ENCODE measurements around the gene ADGRD1. TPM values are rescaled to one million over a fixed set of nuclear protein-coding genes. Genes with fewer than 3 reads are reported as not detected.

ADGRD1 gene
- total RNA-seq, 1 donor from 2014 or later = 11.0 TPM

DNA sequence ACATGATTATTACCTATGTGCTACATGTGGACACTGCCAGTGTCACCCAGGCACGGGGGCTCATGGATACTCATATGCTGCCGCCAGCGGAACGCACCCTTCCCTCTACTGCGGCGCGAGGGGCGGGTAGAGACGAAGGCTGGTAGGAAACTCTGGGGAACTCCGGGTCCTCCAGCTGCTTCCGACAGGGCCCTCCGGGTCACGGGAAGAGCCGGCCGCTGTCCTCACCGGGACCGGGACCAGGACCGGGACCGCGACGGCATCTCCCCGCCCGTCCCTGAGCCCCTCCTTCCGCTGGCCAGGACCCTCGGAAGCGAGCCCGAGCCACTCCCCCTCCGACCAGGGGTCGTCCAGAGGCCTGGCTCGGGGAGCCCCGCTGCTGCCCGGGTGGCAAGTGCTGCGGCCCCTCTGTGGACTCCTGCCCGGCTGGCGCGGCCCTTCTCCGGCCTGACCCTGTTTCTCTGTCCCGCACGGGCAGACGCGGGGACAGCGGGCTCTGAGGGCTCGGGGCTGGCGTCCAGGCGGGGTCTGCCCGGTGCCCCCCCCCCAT, 209.6 kb downstream of the ADGRD1 start:
- Mint-ChIP-seq H3K27me3 (peaks cover 19% of the 10 kb centered on the region), H3K9me3 (no peaks in the 10 kb centered on the region), H3K4me1 (ENCODE audit: unreplicated experiment) (no peaks in the 10 kb centered on the region), H3K36me3 (no peaks in the 10 kb centered on the region), H3K4me3 (no peak overlapping the region), H3K27ac (no peak overlapping the region)
- TF ChIP-seq, protein P1, sequence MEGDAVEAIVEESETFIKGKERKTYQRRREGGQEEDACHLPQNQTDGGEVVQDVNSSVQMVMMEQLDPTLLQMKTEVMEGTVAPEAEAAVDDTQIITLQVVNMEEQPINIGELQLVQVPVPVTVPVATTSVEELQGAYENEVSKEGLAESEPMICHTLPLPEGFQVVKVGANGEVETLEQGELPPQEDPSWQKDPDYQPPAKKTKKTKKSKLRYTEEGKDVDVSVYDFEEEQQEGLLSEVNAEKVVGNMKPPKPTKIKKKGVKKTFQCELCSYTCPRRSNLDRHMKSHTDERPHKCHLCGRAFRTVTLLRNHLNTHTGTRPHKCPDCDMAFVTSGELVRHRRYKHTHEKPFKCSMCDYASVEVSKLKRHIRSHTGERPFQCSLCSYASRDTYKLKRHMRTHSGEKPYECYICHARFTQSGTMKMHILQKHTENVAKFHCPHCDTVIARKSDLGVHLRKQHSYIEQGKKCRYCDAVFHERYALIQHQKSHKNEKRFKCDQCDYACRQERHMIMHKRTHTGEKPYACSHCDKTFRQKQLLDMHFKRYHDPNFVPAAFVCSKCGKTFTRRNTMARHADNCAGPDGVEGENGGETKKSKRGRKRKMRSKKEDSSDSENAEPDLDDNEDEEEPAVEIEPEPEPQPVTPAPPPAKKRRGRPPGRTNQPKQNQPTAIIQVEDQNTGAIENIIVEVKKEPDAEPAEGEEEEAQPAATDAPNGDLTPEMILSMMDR (conservative IDR thresholded peaks at IDR 0.05) = no peak
- no peak for DNase-seq (ENCODE audit: extremely low spot score, unreplicated experiment)

DNA sequence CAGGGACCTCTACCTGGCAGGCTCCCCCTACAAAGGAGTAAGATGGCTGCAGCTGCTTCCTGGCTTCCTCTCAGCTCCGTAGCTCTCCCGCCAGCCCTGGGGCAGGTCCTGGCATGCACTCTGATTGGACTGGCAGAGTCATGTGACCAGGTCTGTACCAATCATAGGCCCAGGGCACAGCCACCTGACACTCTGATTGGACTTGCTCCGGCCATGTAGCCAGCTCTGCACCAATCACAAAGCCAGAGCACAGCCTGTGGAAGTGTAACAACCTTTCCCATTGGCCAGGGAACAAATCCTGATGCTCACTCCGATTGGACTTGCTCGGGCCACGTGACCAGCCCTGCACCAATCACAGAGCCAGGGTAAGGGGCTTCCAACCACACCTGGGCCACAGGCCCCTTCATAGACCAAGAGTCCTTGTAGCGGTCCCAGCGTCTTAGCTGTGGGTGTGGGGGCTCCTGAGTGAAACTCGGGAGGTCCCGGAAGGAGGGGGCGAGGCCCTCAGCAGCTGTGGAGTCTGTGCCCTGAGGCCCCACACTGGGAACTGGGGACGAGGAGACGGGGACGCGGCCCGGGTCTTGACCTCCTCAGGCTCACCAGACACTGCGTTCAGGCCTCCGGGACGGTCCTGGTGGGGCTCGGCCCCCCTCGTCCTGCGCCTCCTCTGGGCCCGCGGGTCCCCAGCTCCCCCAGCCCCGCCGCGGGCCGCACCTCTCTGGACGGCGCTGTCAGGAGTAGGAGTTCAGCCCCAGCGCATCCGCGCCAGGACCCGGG, 210.6 kb downstream of the ADGRD1 start:
- H3K4me3 Mint-ChIP-seq = no peak overlapping the region
- no peaks in the 10 kb centered on the region for H3K9me3 Mint-ChIP-seq
- no peak for DNase-seq (ENCODE audit: extremely low spot score, unreplicated experiment)
- no peaks in the 10 kb centered on the region for H3K36me3 Mint-ChIP-seq
- H3K27ac Mint-ChIP-seq = no peak overlapping the region
- H3K27me3 Mint-ChIP-seq = peaks cover 19% of the 10 kb centered on the region
- TF ChIP-seq, protein P1 (conservative IDR thresholded peaks at IDR 0.05) = no peak
- no peaks in the 10 kb centered on the region for H3K4me1 Mint-ChIP-seq (ENCODE audit: unreplicated experiment)

DNA sequence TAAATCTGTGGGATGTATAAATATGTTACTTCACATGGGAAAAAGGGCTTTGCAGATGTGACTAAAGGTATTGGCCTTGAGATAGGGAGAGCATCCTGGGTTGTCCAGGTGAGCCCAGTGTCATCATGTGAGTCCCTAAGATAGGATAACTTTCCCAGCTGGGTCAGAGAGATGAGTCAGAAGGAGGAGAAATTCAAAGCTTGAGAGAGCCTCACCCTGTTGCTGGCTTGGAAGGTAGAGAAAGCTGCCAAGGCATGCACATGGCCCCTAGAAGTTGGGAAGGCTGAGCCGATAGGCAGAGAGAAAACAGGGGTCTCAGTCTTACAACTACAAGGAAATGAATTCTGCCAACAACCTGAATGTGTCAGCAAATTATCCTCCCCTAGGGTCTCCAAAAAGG, 213.0 kb downstream of the ADGRD1 start:
- no peak overlapping the region for H3K4me3 Mint-ChIP-seq
- H3K27ac Mint-ChIP-seq = no peak overlapping the region
- TF ChIP-seq, protein P1 (conservative IDR thresholded peaks at IDR 0.05) = no peak
- no peak for DNase-seq (ENCODE audit: extremely low spot score, unreplicated experiment)
- no peaks in the 10 kb centered on the region for H3K4me1 Mint-ChIP-seq (ENCODE audit: unreplicated experiment)
- no peaks in the 10 kb centered on the region for H3K36me3 Mint-ChIP-seq
- H3K27me3 Mint-ChIP-seq = peaks cover 25% of the 10 kb centered on the region
- H3K9me3 Mint-ChIP-seq = no peaks in the 10 kb centered on the region

DNA sequence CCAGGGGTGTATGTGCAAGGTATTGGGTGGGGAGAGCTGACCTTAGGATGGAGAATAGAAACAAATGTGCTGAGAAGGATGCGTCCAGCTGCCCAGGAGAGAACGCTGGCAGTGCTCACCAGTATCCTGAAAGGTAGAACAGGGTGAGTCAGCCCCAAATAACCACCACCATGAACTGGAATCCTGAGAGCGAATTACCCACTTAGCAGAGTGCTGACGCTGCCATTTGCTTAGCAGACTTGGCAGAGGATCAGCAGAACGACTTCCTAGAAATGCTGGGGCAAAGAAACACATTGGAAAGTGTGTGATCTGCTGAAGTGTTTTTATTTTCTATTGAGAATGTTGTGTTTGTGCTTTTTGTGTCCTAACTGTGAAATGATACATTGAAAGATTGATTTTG, 213.6 kb downstream of the ADGRD1 start:
- Mint-ChIP-seq H3K27me3 (peaks cover 23% of the 10 kb centered on the region), H3K27ac (no peak overlapping the region)

DNA sequence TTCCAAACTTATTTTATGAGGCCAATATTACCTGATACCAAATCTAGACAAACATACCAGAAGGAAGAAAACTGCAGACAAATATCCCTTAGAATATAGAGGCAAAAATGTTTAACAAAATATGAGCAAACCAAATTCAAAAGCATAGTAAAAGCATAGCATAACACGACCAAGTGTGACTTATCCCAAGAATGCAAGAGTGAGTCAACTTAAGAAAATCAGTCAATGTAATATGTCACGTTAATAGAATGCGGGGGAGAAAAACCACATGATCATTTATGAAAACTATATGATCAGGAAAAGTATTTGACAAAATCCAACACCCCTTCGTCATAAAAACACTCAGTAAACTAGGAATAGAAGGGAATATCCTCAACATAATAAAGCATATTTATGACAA, 217.3 kb downstream of the ADGRD1 start:
- no peak for DNase-seq (ENCODE audit: extremely low spot score, unreplicated experiment)
- Mint-ChIP-seq H3K9me3 (no peaks in the 10 kb centered on the region), H3K36me3 (no peaks in the 10 kb centered on the region), H3K4me1 (ENCODE audit: unreplicated experiment) (no peaks in the 10 kb centered on the region), H3K27ac (no peak overlapping the region), H3K4me3 (no peak overlapping the region), H3K27me3 (peaks cover 15% of the 10 kb centered on the region)
- TF ChIP-seq, protein P1 (conservative IDR thresholded peaks at IDR 0.05) = no peak

More for the DNA sequence above, 213.6 kb downstream of the ADGRD1 start:
- Mint-ChIP-seq H3K9me3 (no peaks in the 10 kb centered on the region), H3K4me3 (no peak overlapping the region), H3K36me3 (no peaks in the 10 kb centered on the region), H3K4me1 (ENCODE audit: unreplicated experiment) (no peaks in the 10 kb centered on the region)
- TF ChIP-seq, protein P1 (conservative IDR thresholded peaks at IDR 0.05) = no peak
- no peak for DNase-seq (ENCODE audit: extremely low spot score, unreplicated experiment)
